Activated naive CD4-positive, alpha-beta T cell treated with anti-CD3 and anti-CD28 coated beads, Interleukin-2, amount 50 U/mL, for 72 hours (primary cell): ENCODE measurements around the gene PER3. TPM values are rescaled to one million over a fixed set of nuclear protein-coding genes. Genes with fewer than 3 reads are reported as not detected.

Source experiments
- ATAC-seq, 2 donors: fragments of 150-1000 bp; cut with Tn5 transposase; 2 replicates each; pipeline ENCODE4 v1.10.0; 2021; ENCODE audit warnings: mild to moderate bottlenecking in 2 of 2, moderate library complexity in 2 of 2
- DNase-seq, 2 donors: peaks; one replicate each; pipeline ENCODE4 v3.0.0; 2021 to 2022; ENCODE audit warnings: low spot score in 2 of 2
- H3K27ac Mint-ChIP-seq, 2 donors: one replicate each; pipeline ENCODE4 v1.8.0; 2022; ENCODE audit warnings: mild to moderate bottlenecking in 2 of 2, mixed read lengths in 2 of 2
- H3K36me3 Mint-ChIP-seq, 2 donors: one replicate each; pipeline ENCODE4 v1.8.0; 2022; ENCODE audit warnings: mixed read lengths in 2 of 2
- H3K9me3 Mint-ChIP-seq, 2 donors: one replicate each; pipeline ENCODE4 v1.8.0; 2022; ENCODE audit warnings: mixed read lengths in 2 of 2
- total RNA-seq, 2 donors: library from RNA; stranded (reverse); gene quantifications; one replicate each; pipeline ENCODE4 v1.2.3, GENCODE V29; 2022

Gene PER3
- total RNA-seq, 2 donors from 2014 or later, result 3.5 to 7.5 TPM

- H3K9me3 Mint-ChIP-seq, result no peaks in the 10 kb centered on the region
- no peak overlapping the region for H3K27ac Mint-ChIP-seq
- H3K36me3 Mint-ChIP-seq, result no peaks in the 10 kb centered on the region
- DNase-seq (no peak), ATAC-seq (no peak)
Measured at GRCh38 chr1:7850786-7851185, 66.7 kb downstream of the PER3 start.

GRCh38 chr1:7852804-7853683 is 69.0 kb downstream of the PER3 start, which contains the start of gene UTS2:
TSS of gene UTS2 (minus strand) at chr1:7853065. CDS start at chr1:7853003, 62 bp downstream.
- no peaks in the 10 kb centered on the region for H3K36me3 Mint-ChIP-seq
- H3K9me3 Mint-ChIP-seq, result no peaks in the 10 kb centered on the region
- no peak within 1 kb of the TSS for H3K27ac Mint-ChIP-seq
- no peak for ATAC-seq
- DNase-seq, result no peak

GRCh38 chr1:7853684-7854026 is 69.6 kb downstream of the PER3 start:
- ATAC-seq (no peak), DNase-seq (no peak)
- Mint-ChIP-seq H3K27ac (no peak overlapping the region), H3K36me3 (no peaks in the 10 kb centered on the region), H3K9me3 (no peaks in the 10 kb centered on the region)

- DNase-seq, result no peak
- no peaks in the 10 kb centered on the region for H3K9me3 Mint-ChIP-seq
- ATAC-seq, result no peak
- peak overlapping the region in 1 of 2 donors; percentile 44 for H3K27ac Mint-ChIP-seq
- H3K36me3 Mint-ChIP-seq, result no peaks in the 10 kb centered on the region
Measured at GRCh38 chr1:7856345-7856744, 72.3 kb downstream of the PER3 start.

GRCh38 chr1:7857000-7857399 is 72.9 kb downstream of the PER3 start:
- no peak overlapping the region for H3K27ac Mint-ChIP-seq
- H3K36me3 Mint-ChIP-seq, result no peaks in the 10 kb centered on the region
- H3K9me3 Mint-ChIP-seq, result no peaks in the 10 kb centered on the region
- DNase-seq (no peak), ATAC-seq (no peak)

- H3K9me3 Mint-ChIP-seq, result no peaks in the 10 kb centered on the region
- no peak for ATAC-seq
Measured at GRCh38 chr1:7857985-7858384, 73.9 kb downstream of the PER3 start.

GRCh38 chr1:7859406-7859805 is 75.3 kb downstream of the PER3 start:
- no peak overlapping the region for H3K27ac Mint-ChIP-seq
- no peaks in the 10 kb centered on the region for H3K9me3 Mint-ChIP-seq
- DNase-seq, result no peak
- H3K36me3 Mint-ChIP-seq, result no peaks in the 10 kb centered on the region
- ATAC-seq, result no peak

More at GRCh38 chr1:7857985-7858384, 73.9 kb downstream of the PER3 start:
- H3K27ac Mint-ChIP-seq, result no peak overlapping the region
- no peaks in the 10 kb centered on the region for H3K36me3 Mint-ChIP-seq
- DNase-seq, result no peak

- DNase-seq, result no peak
- Mint-ChIP-seq H3K9me3 (no peaks in the 10 kb centered on the region), H3K27ac (no peak overlapping the region), H3K36me3 (no peaks in the 10 kb centered on the region)
- ATAC-seq, result no peak
Measured at GRCh38 chr1:7860130-7860529, 76.0 kb downstream of the PER3 start.

GRCh38 chr1:7861452-7861851 is 77.4 kb downstream of the PER3 start:
- DNase-seq (no peak), ATAC-seq (no peak)

GRCh38 chr1:7862211-7863060 is 78.3 kb downstream of the PER3 start:
- Mint-ChIP-seq H3K36me3 (no peaks in the 10 kb centered on the region), H3K27ac (no peak overlapping the region), H3K9me3 (no peaks in the 10 kb centered on the region)
- ATAC-seq (no peak), DNase-seq (no peak)

More at GRCh38 chr1:7861452-7861851, 77.4 kb downstream of the PER3 start:
- no peak overlapping the region for H3K27ac Mint-ChIP-seq
- no peaks in the 10 kb centered on the region for H3K9me3 Mint-ChIP-seq
- H3K36me3 Mint-ChIP-seq, result no peaks in the 10 kb centered on the region

- DNase-seq, result no peak
Measured at GRCh38 chr1:7863756-7864328, 79.8 kb downstream of the PER3 start.

GRCh38 chr1:7865978-7866377 is 81.9 kb downstream of the PER3 start:
- H3K9me3 Mint-ChIP-seq, result no peaks in the 10 kb centered on the region
- H3K27ac Mint-ChIP-seq, result no peak overlapping the region
- no peak for DNase-seq
- no peaks in the 10 kb centered on the region for H3K36me3 Mint-ChIP-seq
- no peak for ATAC-seq

More at GRCh38 chr1:7863756-7864328, 79.8 kb downstream of the PER3 start:
- peak overlapping the region in 1 of 2 donors; percentile 14 for H3K27ac Mint-ChIP-seq
- ATAC-seq, result no peak
- H3K36me3 Mint-ChIP-seq, result no peaks in the 10 kb centered on the region
- H3K9me3 Mint-ChIP-seq, result no peaks in the 10 kb centered on the region

- no peaks in the 10 kb centered on the region for H3K9me3 Mint-ChIP-seq
- no peaks in the 10 kb centered on the region for H3K36me3 Mint-ChIP-seq
- H3K27ac Mint-ChIP-seq, result peak overlapping the region in 1 of 2 donors; percentile 25
- no peak for ATAC-seq
- DNase-seq, result no peak
Measured at GRCh38 chr1:7868070-7868780, 84.1 kb downstream of the PER3 start.

- no peak overlapping the region for H3K27ac Mint-ChIP-seq
- no peak for ATAC-seq
- no peaks in the 10 kb centered on the region for H3K9me3 Mint-ChIP-seq
Measured at GRCh38 chr1:7869136-7869920, 85.2 kb downstream of the PER3 start.

GRCh38 chr1:7871136-7871535 is 87.0 kb downstream of the PER3 start:
- Mint-ChIP-seq H3K36me3 (no peaks in the 10 kb centered on the region), H3K27ac (no peak overlapping the region), H3K9me3 (no peaks in the 10 kb centered on the region)
- DNase-seq, result no peak
- ATAC-seq, result no peak

More at GRCh38 chr1:7869136-7869920, 85.2 kb downstream of the PER3 start:
- H3K36me3 Mint-ChIP-seq, result no peaks in the 10 kb centered on the region
- DNase-seq, result no peak
